K562 (cell line): ENCODE data around the gene GIGYF1. TPM values are rescaled to one million over a fixed set of nuclear protein-coding genes. Genes with fewer than 3 reads are reported as not detected.

ENCODE experiments used
- C11orf30 ChIP-seq: fragments of 450-650 bp; IDR thresholded peaks from 2 replicates; pipeline ENCODE4 v1.6.1; 2016; ENCODE audit warnings: low read depth, mild to moderate bottlenecking
- CC2D1A ChIP-seq: fragments of 450-650 bp; IDR thresholded peaks from 2 replicates; pipeline ENCODE4 v1.6.1; 2017; ENCODE audit warnings: mild to moderate bottlenecking
- CREB1 ChIP-seq, 2 experiments: sonication (generic) in 1 of 2; formaldehyde crosslinking in 1 of 2; IDR thresholded peaks; 2 replicates each; pipeline versions ENCODE4 v1.6.1 to v1.8.0; 2012 to 2022; ENCODE audit warnings: inconsistent platforms in 1 of 2, mild to moderate bottlenecking in 1 of 2, missing genetic modification reagents in 1 of 2, moderate library complexity in 1 of 2
- E2F3 ChIP-seq: fragments of 250-450 bp; sonication (Bioruptor Pico); IDR thresholded peaks from 2 replicates; pipeline ENCODE4 v1.4.0; 2020; ENCODE audit warnings: mild to moderate bottlenecking
- EP300 ChIP-seq: IDR thresholded peaks from 2 replicates; pipeline ENCODE4 v1.6.1; 2012; ENCODE audit warnings: low read length, improper control_type of control experiment
- FIP1L1 ChIP-seq: fragments of 200-400 bp; formaldehyde crosslinking; IDR thresholded peaks from 2 replicates; pipeline ENCODE4 v1.6.1; 2018; ENCODE audit warnings: mild to moderate bottlenecking, low read depth, low read length; ENCODE audit not compliant: poor library complexity, severe bottlenecking
- GTF2A2 ChIP-seq: IDR thresholded peaks from 2 replicates; pipeline ENCODE4 v1.6.1; 2016; ENCODE audit warnings: mild to moderate bottlenecking, missing genetic modification characterization, missing compliant biosample characterization
- HOXB6 ChIP-seq: fragments of 250-450 bp; sonication (Bioruptor Pico); IDR thresholded peaks from 2 replicates; pipeline ENCODE4 v1.5.1; 2022; ENCODE audit warnings: mild to moderate bottlenecking, borderline replicate concordance
- ILF3 ChIP-seq: fragments of 450-650 bp; IDR thresholded peaks from 2 replicates; pipeline ENCODE4 v1.6.1; 2018; ENCODE audit warnings: antibody characterized with exemption, mild to moderate bottlenecking, moderate library complexity, borderline replicate concordance
- MAX ChIP-seq: sonication (generic); formaldehyde crosslinking; IDR thresholded peaks from 2 replicates; pipeline ENCODE4 v1.9.0; 2022; ENCODE audit warnings: mild to moderate bottlenecking, missing genetic modification reagents
- NFE2 ChIP-seq: IDR thresholded peaks from 2 replicates; pipeline ENCODE4 v1.6.1; 2014; ENCODE audit warnings: antibody characterized with exemption, low read depth
- NFIC ChIP-seq: fragments of 450-650 bp; IDR thresholded peaks from 2 replicates; pipeline ENCODE4 v1.6.1; 2017; ENCODE audit warnings: mild to moderate bottlenecking, inconsistent platforms
- TBP ChIP-seq: optimal IDR thresholded peaks from 2 replicates; pipeline ENCODE3; 2011; ENCODE audit warnings: low read depth, low read length, improper control_type of control experiment
- USF2 ChIP-seq: sonication (generic); formaldehyde crosslinking; IDR thresholded peaks from 2 replicates; pipeline ENCODE4 v1.5.0; 2020; ENCODE audit warnings: missing genetic modification reagents
- ZFPM2 ChIP-seq: fragments of 250-450 bp; sonication (Bioruptor Pico); IDR thresholded peaks from 2 replicates; pipeline ENCODE4 v1.5.1; 2022; ENCODE audit warnings: mild to moderate bottlenecking
- ZSCAN29 ChIP-seq: fragments of 450-650 bp; IDR thresholded peaks from 2 replicates; pipeline ENCODE4 v1.6.1; 2017
- ZZZ3 ChIP-seq: fragments of 450-650 bp; IDR thresholded peaks from 2 replicates; pipeline ENCODE4 v1.6.1; 2016; ENCODE audit warnings: antibody characterized with exemption, mild to moderate bottlenecking, moderate library complexity
- polyA plus RNA-seq, 8 experiments: library from polyadenylated mRNA; depleted of rRNA in 4 of 8; stranded (reverse) in 5 of 8; unstranded in 3 of 8; fragments of >200 nt; fragmentation: Nextera tagmentation in 2 of 8; fragmentation: Illumina TruSeq in 1 of 8; extraction: Ambion mirVana in 2 of 8; extraction: Trizol in 1 of 8; gene quantifications; 2 replicates each; pipeline versions ENCODE4 v1.2.1 to v1.2.3, GENCODE V29; 2011 to 2014; ENCODE audit warnings: inconsistent platforms in 1 of 8, missing spikeins in 1 of 8
- total RNA-seq, 7 experiments: library from RNA; depleted of rRNA in 6 of 7; stranded (reverse); fragments of >200 nt in 6 of 7; fragmentation: Illumina TruSeq in 2 of 7; extraction: Trizol in 2 of 7; gene quantifications; 2 replicates each; pipeline versions ENCODE4 v1.2.1 to v1.2.3, GENCODE V29; 2011 to 2021; ENCODE audit warnings: low replicate concordance in 1 of 7
- TF ChIP-seq, protein P1 (sequence below), 2 experiments: fragments of 450-650 bp; IDR thresholded peaks; 2 replicates each; pipeline ENCODE4 v1.6.1; 2016; ENCODE audit warnings: mild to moderate bottlenecking in 2 of 2, borderline replicate concordance in 1 of 2, low read depth in 1 of 2, moderate library complexity in 1 of 2

The GIGYF1 gene
- total and polyA plus RNA-seq, 9 of the 15 experiments (the other 6 are each of a cell fraction or from before 2014, with no cell fraction given), result 0.56 to 76.2 (median 16.8) TPM

DNA sequence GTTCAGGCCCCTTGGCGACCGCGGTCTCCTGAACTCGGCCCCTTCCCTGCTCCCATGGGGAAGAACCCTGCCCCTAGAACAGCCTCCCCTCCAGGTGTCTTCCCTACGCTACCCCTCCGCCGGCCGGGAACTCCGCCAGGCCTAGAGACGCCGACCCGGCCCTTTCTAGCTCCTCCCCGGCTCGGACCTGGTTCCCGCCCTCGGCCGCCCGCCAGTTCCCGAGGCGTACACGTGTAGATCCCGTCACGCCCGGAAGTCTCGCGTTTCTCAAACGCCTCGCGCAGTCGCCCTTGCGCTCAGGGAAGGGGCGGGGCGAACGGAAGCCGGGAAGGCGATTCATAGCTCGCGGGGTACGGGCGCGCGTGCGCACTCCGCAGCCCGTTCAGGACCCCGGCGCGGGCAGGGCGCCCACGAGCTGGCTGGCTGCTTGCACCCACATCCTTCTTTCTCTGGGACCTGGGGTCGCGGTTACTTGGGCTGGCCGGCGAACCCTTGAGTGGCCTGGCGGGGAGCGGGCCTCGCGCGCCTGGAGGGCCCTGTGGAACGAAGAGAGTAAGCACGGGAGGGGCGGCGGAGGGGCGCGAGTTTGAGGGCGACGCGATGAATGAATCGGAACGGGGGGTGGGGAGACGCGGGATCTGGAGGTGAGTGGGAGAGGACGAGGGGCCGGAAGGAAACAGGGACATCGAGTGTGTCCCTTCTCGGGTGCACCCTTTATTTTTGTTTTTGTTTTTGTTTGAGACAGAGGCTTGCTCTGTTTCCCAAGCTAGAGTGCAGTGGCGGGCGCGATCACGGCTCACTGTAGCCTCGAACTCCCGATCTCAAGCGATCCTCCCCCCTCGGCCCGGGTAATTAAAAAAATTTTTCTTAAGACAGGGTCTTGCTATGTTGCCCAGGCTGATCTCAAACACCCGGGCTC is 12.0 kb upstream of the GIGYF1 start, which contains the start of gene POP7 (continued):
- TF ChIP-seq, protein P1, sequence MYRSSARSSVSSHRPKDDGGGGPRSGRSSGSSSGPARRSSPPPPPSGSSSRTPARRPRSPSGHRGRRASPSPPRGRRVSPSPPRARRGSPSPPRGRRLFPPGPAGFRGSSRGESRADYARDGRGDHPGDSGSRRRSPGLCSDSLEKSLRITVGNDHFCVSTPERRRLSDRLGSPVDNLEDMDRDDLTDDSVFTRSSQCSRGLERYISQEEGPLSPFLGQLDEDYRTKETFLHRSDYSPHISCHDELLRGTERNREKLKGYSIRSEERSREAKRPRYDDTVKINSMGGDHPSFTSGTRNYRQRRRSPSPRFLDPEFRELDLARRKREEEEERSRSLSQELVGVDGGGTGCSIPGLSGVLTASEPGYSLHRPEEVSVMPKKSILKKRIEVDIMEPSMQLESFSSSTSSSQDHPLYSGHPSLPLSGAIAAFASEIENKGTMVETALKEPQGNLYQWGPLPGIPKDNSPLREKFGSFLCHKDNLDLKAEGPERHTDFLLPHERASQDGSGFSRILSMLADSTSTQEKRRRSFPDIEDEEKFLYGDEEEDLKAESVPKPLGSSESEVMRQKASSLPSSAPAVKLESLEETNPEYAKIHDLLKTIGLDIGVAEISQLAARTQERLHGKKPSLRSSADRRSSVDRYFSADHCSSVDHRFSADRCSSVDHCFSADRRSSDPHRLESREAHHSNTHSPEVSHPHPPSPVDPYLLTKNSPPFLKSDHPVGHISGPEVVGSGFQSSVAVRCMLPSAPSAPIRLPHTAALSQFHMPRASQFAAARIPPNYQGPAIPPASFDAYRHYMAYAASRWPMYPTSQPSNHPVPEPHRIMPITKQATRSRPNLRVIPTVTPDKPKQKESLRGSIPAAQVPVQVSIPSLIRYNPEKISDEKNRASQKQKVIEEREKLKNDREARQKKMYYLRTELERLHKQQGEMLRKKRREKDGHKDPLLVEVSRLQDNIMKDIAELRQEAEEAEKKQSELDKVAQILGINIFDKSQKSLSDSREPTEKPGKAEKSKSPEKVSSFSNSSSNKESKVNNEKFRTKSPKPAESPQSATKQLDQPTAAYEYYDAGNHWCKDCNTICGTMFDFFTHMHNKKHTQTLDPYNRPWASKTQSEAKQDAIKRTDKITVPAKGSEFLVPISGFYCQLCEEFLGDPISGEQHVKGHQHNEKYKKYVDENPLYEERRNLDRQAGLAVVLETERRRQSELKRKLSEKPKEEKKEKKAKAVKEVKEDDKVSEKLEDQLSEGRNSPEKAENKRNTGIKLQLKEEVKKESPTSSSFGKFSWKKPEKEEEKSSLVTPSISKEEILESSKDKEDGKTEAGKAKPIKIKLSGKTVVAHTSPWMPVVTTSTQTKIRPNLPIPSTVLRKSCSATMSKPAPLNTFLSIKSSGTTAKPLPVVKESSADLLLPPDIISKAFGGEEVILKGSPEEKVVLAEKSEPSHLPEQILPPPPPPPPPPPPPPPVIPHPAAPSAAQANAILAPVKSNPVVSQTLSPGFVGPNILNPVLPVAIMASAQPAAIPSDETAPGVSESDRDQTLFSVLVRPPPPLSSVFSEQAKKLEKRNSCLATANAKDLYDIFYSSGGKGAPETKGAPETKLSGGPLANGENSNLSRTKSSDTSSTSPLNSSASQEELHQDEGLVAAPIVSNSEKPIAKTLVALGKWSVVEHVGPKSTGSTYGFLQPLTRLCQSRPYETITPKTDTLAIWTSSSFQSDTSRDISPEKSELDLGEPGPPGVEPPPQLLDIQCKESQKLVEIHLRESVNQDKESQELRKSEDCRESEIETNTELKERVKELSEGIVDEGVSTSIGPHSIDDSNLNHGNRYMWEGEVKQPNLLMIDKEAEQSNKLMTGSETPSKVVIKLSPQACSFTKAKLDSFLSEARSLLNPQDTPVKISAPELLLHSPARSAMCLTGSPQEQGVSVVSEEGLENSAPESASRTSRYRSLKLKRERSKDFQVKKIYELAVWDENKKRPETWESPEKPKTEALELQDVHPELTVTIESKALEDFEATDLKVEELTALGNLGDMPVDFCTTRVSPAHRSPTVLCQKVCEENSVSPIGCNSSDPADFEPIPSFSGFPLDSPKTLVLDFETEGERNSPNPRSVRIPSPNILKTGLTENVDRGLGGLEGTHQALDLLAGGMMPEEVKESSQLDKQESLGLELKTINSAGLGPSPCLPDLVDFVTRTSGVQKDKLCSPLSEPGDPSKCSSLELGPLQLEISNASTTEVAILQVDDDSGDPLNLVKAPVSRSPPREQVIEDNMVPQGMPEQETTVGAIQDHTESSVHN (IDR thresholded peaks at IDR 0.05; ENCODE audit: borderline replicate concordance in 1 of 2, low read depth in 1 of 2), result no peak
- TF ChIP-seq HOXB6 (CRISPR knock-in tag), result no peak
- TF ChIP-seq USF2 (CRISPR knock-in tag), result 0 out of 2 replicates have a peak, but pooled peaks have one; percentile 6
- no peak for TF ChIP-seq NFE2
- peak; percentile 89 for TF ChIP-seq E2F3 (CRISPR knock-in tag)
- TF ChIP-seq FIP1L1, result no peak
- TF ChIP-seq CREB1 (IDR thresholded peaks at IDR 0.05), result peak; percentile 90
- peak; percentile 95 for TF ChIP-seq CREB1 (CRISPR knock-in tag; IDR thresholded peaks at IDR 0.05)
- no peak for TF ChIP-seq ZFPM2
- TF ChIP-seq NFIC, result peak; percentile 92
- no peak for TF ChIP-seq GTF2A2 (tag)
- peak; percentile 77 for TF ChIP-seq C11orf30
- no peak; the same call in 1 of the 2 replicates for TF ChIP-seq CC2D1A
- TF ChIP-seq MAX (CRISPR knock-in tag), result peak; percentile 89
- TF ChIP-seq ILF3, result no peak
- 0 out of 2 replicates have a peak, but pooled peaks have one; percentile 31 for TF ChIP-seq EP300
- TF ChIP-seq ZSCAN29, result 0 out of 2 replicates have a peak, but pooled peaks have one; percentile 31
- TF ChIP-seq ZZZ3, result peak; percentile 88
- TF ChIP-seq TBP, result peak; percentile 72
